Mononuclear cell (primary cell): ENCODE results near the gene BSND. TPM values are rescaled to one million over a fixed set of nuclear protein-coding genes. Genes with fewer than 3 reads are reported as not detected.
"Not testable (repeated sequence)": the region's sequence is repeated elsewhere in the genome, so short reads cannot be mapped to it uniquely, and the experiment has no call there.

Source experiments
- H3K27me3 ChIP-seq: 2 replicates; pipeline ENCODE4 v1.6.0; 2011; ENCODE audit warnings: low read length, control low read depth; ENCODE audit not compliant: insufficient read depth
- H3K4me1 ChIP-seq: 2 replicates; pipeline ENCODE4 v1.5.1; 2011; ENCODE audit warnings: mild to moderate bottlenecking, low read length, control low read depth; ENCODE audit not compliant: insufficient read depth
- H3K4me3 ChIP-seq: 2 replicates; pipeline ENCODE4 v1.5.1; 2011; ENCODE audit warnings: mild to moderate bottlenecking, low read length, moderate library complexity
- H3K9me3 ChIP-seq: 2 replicates; pipeline ENCODE4 v1.5.1; 2011; ENCODE audit warnings: low read depth, mild to moderate bottlenecking, control low read depth, low read length
- total RNA-seq: library from RNA; depleted of rRNA; stranded (reverse); fragments of >200 nt; gene quantifications from one replicate; pipeline ENCODE4 v1.2.3, GENCODE V29; 2012

The BSND gene
- total RNA-seq, 1 donor, result not detected

DNA sequence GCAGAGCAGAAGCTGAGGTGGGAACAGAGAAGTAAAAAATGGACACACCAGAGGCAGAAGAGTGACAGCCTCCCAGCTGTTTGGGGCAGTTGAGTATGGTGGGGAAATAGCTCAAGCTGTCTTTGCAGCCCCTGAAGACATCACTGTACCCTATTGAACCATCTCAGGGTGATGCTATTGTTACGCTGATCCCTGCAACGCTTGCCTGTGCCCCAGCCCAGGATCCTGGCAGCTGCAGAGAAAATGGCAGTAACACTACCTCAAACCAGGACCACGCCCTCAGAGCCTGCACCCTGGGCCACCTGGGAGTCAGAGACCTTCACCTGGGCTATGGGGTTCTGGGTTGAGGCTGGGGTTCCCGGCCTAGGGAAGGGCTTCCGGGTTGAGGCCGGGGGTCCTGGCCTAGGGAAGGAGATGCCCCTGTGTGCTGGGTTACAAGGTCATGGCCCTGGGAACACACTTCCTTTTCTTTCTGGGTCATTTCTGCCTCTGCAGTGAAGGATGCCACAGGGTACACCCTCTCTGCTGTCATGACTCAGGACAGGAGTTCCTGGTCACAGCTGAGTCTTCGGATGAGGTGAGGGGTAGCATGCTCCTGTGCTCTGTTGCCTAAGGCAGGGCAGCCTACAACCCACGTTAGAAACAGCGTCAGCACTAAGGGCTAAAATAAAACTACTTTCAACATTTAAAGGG, 11.6 kb downstream of the BSND start:
- no peaks in the 10 kb centered on the region for H3K4me1 ChIP-seq

GRCh38 chr1:55010887-55011217, 12.1 kb downstream of the BSND start:
- H3K9me3 ChIP-seq, result no peaks in the 10 kb centered on the region
- H3K27me3 ChIP-seq, result no peaks in the 10 kb centered on the region
- H3K4me3 ChIP-seq, result no peak overlapping the region
- no peaks in the 10 kb centered on the region for H3K4me1 ChIP-seq

More for the DNA sequence above, 11.6 kb downstream of the BSND start:
- no peak overlapping the region for H3K4me3 ChIP-seq
- no peaks in the 10 kb centered on the region for H3K9me3 ChIP-seq
- no peaks in the 10 kb centered on the region for H3K27me3 ChIP-seq

DNA sequence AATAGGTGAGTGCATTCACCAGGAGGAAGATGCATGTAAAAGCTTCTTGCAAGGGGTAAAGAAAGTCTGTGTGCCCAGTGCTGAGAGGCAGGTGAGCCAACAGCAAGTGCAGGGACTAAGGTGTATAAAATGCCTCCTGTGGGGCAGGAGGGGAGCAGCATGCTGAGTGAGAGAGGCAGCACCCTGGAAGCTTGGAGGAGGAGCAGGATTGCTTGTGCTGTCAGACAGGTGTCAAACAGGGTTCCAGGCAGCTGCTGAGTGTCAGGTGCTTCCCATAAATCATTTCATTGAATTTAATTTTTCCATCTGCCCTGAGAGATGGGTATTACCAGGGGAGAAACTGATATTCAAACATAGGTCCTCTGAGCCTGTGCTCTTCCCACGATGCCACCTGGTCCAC, 13.9 kb downstream of the BSND start:
- no peaks in the 10 kb centered on the region for H3K4me1 ChIP-seq
- no peaks in the 10 kb centered on the region for H3K9me3 ChIP-seq
- H3K27me3 ChIP-seq, result no peaks in the 10 kb centered on the region
- H3K4me3 ChIP-seq, result no peak overlapping the region

DNA sequence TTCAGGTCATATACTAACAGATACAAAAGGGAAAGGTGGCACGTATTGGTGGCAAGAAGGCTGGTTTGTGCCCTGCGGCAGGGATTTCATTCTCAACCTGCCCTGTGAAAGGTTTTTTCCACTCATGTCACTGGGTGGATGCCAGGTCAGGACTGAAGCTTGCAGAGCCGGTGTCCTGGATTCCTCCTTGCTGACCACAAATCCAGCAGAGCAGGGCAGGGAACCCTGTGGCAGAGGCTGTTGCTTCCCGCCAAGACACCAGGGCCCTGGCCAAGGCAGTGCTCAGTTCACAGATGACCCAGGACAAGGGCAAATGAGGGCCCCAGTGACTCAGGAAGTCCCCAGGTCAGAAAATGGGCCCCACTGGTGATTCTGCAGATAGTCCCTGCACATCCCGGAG, 16.4 kb downstream of the BSND start:
- no peaks in the 10 kb centered on the region for H3K4me1 ChIP-seq
- H3K27me3 ChIP-seq, result no peaks in the 10 kb centered on the region
- H3K9me3 ChIP-seq, result no peaks in the 10 kb centered on the region
- H3K4me3 ChIP-seq, result no peak overlapping the region

DNA sequence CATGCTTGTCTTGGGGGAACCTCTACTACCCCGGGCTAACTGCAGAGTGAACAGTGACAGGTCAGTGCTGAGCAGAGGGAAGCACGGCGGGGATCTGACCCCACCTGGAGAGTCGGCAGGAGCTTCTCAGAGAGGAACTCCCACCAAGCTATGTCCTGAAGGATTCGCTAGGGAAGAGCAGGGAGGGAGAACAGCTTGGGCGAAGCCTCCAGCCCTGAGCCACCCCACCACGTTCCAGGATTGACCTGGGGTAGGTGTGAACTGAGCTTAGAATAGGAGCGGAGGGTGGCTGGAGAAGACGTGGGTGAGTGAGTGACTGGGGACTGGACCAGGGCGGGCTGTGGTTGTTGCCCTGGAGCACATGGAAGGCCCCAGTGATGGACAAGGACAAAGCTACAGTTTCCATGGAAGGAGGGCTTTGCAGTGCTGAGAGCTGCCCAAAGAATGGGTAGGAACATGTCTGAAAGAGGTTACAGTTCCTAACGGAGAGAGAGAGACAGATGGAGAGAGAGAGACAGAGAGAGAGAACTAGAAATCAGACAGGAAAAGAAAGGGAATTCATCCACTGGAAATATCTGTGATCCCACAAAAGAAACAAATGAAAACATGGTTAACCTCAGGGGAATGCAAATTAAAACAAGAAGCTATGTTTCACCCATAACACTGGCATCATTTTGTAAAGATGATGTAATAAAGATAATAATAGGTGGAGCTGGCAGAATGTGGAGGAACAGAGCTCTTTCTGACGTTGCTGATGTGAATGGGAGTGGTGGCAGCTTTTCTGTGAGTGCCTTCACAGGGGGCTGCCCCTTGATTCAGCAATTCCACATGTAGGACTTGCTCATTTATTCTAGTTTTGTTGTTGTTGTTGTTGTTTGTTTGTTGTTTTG, 17.2 kb downstream of the BSND start:
- Histone ChIP-seq H3K9me3 (no peaks in the 10 kb centered on the region), H3K27me3 (no peaks in the 10 kb centered on the region), H3K4me3 (no peak overlapping the region), H3K4me1 (no peaks in the 10 kb centered on the region)

DNA sequence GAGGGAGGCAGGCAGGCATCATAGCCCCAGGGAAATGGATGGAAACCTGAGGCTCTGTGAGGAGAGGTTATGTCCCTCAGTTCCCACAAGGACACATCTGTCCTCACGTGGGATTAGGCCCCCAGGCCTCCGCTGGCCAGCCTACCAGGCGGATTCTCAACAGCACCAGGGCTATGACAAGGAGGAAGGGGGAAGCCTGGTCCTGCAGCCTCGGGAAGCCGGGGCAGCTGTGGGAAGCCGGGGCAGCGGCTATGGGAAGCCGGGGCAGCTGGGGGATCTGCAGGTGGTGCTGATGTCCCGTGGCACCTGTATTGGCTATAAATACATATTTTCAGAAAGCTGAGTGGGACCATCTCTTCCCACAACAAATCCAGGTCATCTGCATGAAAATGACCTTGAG, 19.7 kb downstream of the BSND start:
- Histone ChIP-seq H3K27me3 (no peaks in the 10 kb centered on the region), H3K4me1 (no peaks in the 10 kb centered on the region), H3K9me3 (no peaks in the 10 kb centered on the region), H3K4me3 (no peak overlapping the region)

DNA sequence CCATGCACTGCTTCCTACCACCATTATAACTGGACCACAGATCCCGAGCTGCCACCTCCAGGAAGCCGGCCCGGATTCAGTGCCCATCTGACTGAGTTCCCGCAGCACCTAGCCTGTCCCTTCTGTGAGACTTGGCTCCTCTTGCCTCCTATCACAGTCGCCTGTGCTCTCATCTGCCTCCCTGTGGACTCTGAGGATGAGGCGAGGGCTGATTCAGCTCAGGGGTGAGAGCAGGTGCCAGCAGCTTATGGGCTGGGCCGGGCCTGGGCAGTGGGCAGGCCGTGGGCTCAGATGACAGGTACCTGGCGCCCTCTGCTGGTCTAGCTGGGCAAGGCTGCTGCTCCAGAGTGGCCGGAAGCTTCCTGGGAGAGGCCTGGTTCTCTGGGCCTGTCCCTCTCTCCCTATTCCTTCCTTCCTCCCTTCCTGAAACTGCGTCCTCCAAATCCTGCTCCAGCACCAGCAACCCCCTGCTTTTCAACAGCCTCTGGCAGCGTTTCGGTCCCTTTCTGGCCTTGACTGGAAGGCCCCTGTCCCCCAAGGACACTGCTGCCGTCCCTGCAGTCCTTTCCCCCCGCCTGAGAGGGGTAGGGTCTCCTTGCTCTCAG, 23.3 kb downstream of the BSND start:
- Histone ChIP-seq H3K9me3 (no peaks in the 10 kb centered on the region), H3K27me3 (no peaks in the 10 kb centered on the region), H3K4me1 (no peaks in the 10 kb centered on the region), H3K4me3 (no peak overlapping the region)

GRCh38 chr1:55024163-55024562, 25.4 kb downstream of the BSND start:
- H3K4me3 ChIP-seq, H3K27me3 ChIP-seq, H3K9me3 ChIP-seq, H3K4me1 ChIP-seq: not testable (repeated sequence)

DNA sequence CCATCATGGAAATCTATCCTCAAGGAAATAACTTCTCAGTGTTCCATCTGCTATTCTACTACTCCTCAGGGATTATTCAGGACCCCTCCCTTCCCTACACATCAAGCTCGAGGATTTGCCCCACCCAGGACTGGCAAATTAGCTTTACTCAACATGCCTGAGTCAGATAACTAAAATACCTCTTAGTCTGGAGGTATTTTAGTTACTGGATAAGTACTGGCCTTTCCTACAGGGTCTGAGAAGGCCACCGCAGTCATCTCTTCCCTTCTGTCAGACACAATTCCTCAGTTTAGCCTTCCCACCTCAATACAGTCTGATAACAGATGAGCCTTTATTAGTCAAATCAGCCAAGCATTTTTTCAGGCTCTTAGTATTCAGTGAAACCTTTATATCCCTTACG, 27.9 kb downstream of the BSND start:
- not testable (repeated sequence) for H3K4me1 ChIP-seq, H3K27me3 ChIP-seq, H3K4me3 ChIP-seq, H3K9me3 ChIP-seq

DNA sequence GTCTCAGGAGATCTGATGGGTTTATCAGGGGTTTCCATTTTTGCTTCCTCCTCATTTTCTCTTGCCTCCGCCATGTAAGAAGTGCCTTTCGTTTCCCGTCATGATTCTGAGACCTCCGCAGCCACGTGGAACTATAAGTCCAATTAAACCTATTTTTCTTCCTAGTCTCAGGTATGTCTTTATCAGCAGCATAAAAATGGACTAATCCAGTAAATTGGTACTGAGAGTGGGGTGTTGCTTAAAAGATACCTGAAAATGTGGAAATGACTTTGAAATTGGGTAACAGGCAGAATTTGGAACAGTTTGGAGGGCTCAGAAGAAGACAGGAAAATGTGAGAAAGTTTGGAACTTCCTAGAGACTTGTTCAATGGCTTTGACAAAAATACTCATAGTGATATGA, 32.4 kb downstream of the BSND start:
- H3K4me3 ChIP-seq, H3K9me3 ChIP-seq, H3K4me1 ChIP-seq, H3K27me3 ChIP-seq: not testable (repeated sequence)

GRCh38 chr1:55033265-55033614, 34.5 kb downstream of the BSND start:
- Histone ChIP-seq H3K27me3 (peaks cover 10% of the 10 kb centered on the region), H3K4me1 (peaks cover 7% of the 10 kb centered on the region), H3K9me3 (no peaks in the 10 kb centered on the region), H3K4me3 (no peak overlapping the region)

DNA sequence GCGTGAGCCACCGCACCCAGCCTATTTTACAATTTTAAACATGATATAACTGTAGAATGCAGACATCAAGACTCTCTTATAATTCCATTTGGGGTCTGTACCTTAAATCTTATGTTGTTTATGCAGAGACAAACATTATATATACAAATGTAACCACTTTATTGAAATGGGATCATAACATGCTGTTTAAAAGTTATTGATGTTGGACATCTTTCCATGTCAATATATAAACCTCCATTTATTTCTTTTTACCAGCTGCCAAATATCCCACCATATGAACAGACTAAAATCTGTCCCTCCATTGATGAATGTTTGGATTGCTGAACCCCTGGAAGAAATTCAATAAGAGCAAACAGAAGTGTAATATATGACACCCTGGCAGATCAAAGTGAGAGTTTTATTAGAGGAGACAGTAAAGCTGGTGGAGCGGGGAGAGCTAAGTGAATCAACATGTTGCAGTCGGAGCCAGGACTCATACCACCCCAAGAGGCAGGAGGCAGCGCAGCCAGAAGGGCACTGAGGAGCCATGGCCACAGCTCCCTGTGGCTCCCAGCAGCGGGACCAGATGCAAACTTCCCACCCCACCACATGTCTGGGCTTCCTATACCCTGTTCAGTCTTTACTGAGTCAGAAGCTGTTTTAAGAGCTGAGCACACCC, 35.9 kb downstream of the BSND start:
- no peaks in the 10 kb centered on the region for H3K9me3 ChIP-seq
- peaks cover 20% of the 10 kb centered on the region for H3K27me3 ChIP-seq
- H3K4me1 ChIP-seq, result peaks cover 7% of the 10 kb centered on the region
- H3K4me3 ChIP-seq, result no peak overlapping the region

DNA sequence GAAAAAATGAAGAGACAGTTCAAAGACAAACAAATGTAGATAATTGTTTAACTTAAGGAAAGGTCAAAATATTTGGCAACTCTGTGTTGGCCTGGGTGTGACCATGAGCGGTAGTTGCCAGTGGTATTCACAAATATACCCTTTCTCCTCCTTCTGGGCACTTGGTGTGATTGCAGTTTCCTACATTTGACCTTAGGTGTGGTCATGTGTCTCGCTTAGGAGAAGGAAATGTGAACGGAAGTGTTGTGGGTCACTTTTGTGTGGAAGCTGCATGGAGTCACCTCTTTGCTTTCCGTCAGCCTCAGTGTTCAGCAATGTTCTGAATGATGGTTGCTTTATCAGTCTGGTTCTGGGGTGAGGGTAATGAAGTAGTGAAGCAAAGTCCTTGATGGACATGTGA, 37.2 kb downstream of the BSND start:
- H3K4me1 ChIP-seq, result peaks cover 7% of the 10 kb centered on the region
- no peak overlapping the region for H3K4me3 ChIP-seq
- H3K9me3 ChIP-seq, result no peaks in the 10 kb centered on the region
- peaks cover 30% of the 10 kb centered on the region for H3K27me3 ChIP-seq

GRCh38 chr1:55037733-55038551, 39.2 kb downstream of the BSND start:
- Histone ChIP-seq H3K4me1 (peaks cover 7% of the 10 kb centered on the region), H3K9me3 (no peaks in the 10 kb centered on the region), H3K4me3 (no peak overlapping the region), H3K27me3 (peaks cover 37% of the 10 kb centered on the region)

DNA sequence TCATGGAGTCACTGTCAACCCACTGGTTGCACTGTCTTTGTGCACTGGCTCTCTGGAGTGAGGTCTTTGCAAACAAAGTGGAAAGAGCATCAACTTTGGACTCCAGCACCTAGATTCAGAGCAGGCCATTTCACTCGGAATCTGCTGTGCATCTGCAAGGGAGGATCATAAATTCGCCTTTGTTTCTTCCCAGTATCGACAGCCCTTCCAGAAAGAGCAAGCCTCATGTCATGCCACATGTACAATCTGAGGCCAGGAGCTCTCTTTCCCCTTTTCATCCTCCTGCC, 39.8 kb downstream of the BSND start:
- Histone ChIP-seq H3K27me3 (peaks cover 37% of the 10 kb centered on the region), H3K9me3 (no peaks in the 10 kb centered on the region), H3K4me1 (peaks cover 7% of the 10 kb centered on the region), H3K4me3 (no peak overlapping the region)
